Measurements from ENCODE around the gene OR1L4. TPM values are rescaled to one million over a fixed set of nuclear protein-coding genes. Genes with fewer than 3 reads are reported as not detected.

OR1L4 gene
- not detected for total RNA-seq

- no peaks in the 10 kb centered on the region for H3K4me1 ChIP-seq
- no peaks in the 10 kb centered on the region for H3K27me3 ChIP-seq
- no peak within 1 kb of the TSS for H3K4me3 ChIP-seq
- H3K27ac ChIP-seq, result no peak within 1 kb of the TSS
- H3K36me3 ChIP-seq, result no peaks in the 10 kb centered on the region
- no peak for TF ChIP-seq CTCF (IDR thresholded peaks at IDR 0.05)
- no peak for TF ChIP-seq POLR2A (IDR thresholded peaks at IDR 0.05)
- TF ChIP-seq EP300 (IDR thresholded peaks at IDR 0.05), result no peak
- TF ChIP-seq POLR2AphosphoS5 (IDR thresholded peaks at IDR 0.05), result no peak
- H3K9me3 ChIP-seq, result peaks cover 36 to 75% (median 53%) of the 10 kb centered on the region in 4 donors
- ATAC-seq (ENCODE audit: low FRiP score in 2 of 2) (no peak), DNase-seq (no peak)
- WGBS, 2 donors, result 77 to 92% methylated on average over 1 of the region's 1 CpG
These were observed at the start of gene OR1L4 for GRCh38 chr9:122723690-122724089. Gene OR1L4, plus strand, starts transcription at chr9:122723990. Its CDS starts 0 bp downstream, at chr9:122723990.

- Histone ChIP-seq H3K27me3 (no peaks in the 10 kb centered on the region), H3K4me3 (no peak overlapping the region), H3K9me3 (peaks cover 0 to 10% (median 3%) of the 10 kb centered on the region in 4 donors), H3K27ac (no peak overlapping the region), H3K4me1 (no peaks in the 10 kb centered on the region), H3K36me3 (no peaks in the 10 kb centered on the region)
- ATAC-seq (ENCODE audit: low FRiP score in 2 of 2) (no peak), DNase-seq (no peak)
- TF ChIP-seq POLR2A (IDR thresholded peaks at IDR 0.05) (no peak), EP300 (IDR thresholded peaks at IDR 0.05) (no peak), POLR2AphosphoS5 (IDR thresholded peaks at IDR 0.05) (no peak), CTCF (IDR thresholded peaks at IDR 0.05) (no peak)
These were observed 38.9 kb upstream of the OR1L4 start for GRCh38 chr9:122684851-122685250.

- no peak for DNase-seq
- TF ChIP-seq POLR2A (IDR thresholded peaks at IDR 0.05) (no peak), EP300 (IDR thresholded peaks at IDR 0.05) (no peak), POLR2AphosphoS5 (IDR thresholded peaks at IDR 0.05) (no peak), CTCF (IDR thresholded peaks at IDR 0.05) (no peak)
- Histone ChIP-seq H3K36me3 (no peaks in the 10 kb centered on the region), H3K27me3 (no peaks in the 10 kb centered on the region), H3K4me3 (no peak overlapping the region), H3K9me3 (peaks cover 0 to 13% (median 4%) of the 10 kb centered on the region in 4 donors), H3K4me1 (no peaks in the 10 kb centered on the region), H3K27ac (no peak overlapping the region)
- WGBS, 2 donors, result 98 to 100% methylated on average over 1 of the region's 1 CpG
- no peak for ATAC-seq (ENCODE audit: low FRiP score in 2 of 2)
These were observed 28.1 kb upstream of the OR1L4 start for GRCh38 chr9:122695696-122696095.

- Histone ChIP-seq H3K36me3 (no peaks in the 10 kb centered on the region), H3K27me3 (no peaks in the 10 kb centered on the region), H3K9me3 (peaks cover 4 to 34% (median 16%) of the 10 kb centered on the region in 4 donors), H3K4me3 (no peak overlapping the region), H3K27ac (no peak overlapping the region), H3K4me1 (no peaks in the 10 kb centered on the region)
- WGBS, 2 donors, result 87 to 91% methylated on average over 7 of the region's 7 CpGs
- DNase-seq (no peak), ATAC-seq (ENCODE audit: low FRiP score in 2 of 2) (no peak)
- TF ChIP-seq CTCF (IDR thresholded peaks at IDR 0.05) (no peak), EP300 (IDR thresholded peaks at IDR 0.05) (no peak), POLR2A (IDR thresholded peaks at IDR 0.05) (no peak), POLR2AphosphoS5 (IDR thresholded peaks at IDR 0.05) (no peak)
These were observed 5.8 kb upstream of the OR1L4 start for GRCh38 chr9:122718038-122718437.

- WGBS, 2 donors, result 77 to 81% methylated on average over 4 of the region's 4 CpGs
- DNase-seq, result no peak
- TF ChIP-seq EP300 (IDR thresholded peaks at IDR 0.05) (no peak), POLR2AphosphoS5 (IDR thresholded peaks at IDR 0.05) (no peak), POLR2A (IDR thresholded peaks at IDR 0.05) (no peak)
These were observed 4.6 kb upstream of the OR1L4 start for GRCh38 chr9:122719218-122719617.

More at GRCh38 chr9:122719218-122719617, 4.6 kb upstream of the OR1L4 start:
- no peaks in the 10 kb centered on the region for H3K27me3 ChIP-seq
- no peak overlapping the region for H3K27ac ChIP-seq
- H3K36me3 ChIP-seq, result no peaks in the 10 kb centered on the region
- H3K9me3 ChIP-seq, result peaks cover 10 to 44% (median 19%) of the 10 kb centered on the region in 4 donors
- no peaks in the 10 kb centered on the region for H3K4me1 ChIP-seq
- H3K4me3 ChIP-seq, result no peak overlapping the region
- ATAC-seq (ENCODE audit: low FRiP score in 2 of 2), result no peak
